PC-9 (cell line): ENCODE measurements around the gene TMSB4X. TPM values are rescaled to one million over a fixed set of nuclear protein-coding genes. Genes with fewer than 3 reads are reported as not detected.

ENCODE experiments used
- BruUV-seq: library from RNA; stranded (reverse); fragments of 400-500 nt; replicated peaks from 2 replicates; lab custom pipeline; 2021; lab: Mats Ljungman, UMichigan
- CTCF ChIA-PET: fragments of 300-600 bp; sonication (Branson Sonifier 250); formaldehyde crosslinking; loops from one replicate; lab custom pipeline; 2022; ENCODE audit warnings: antibody characterized with exemption; lab: Charles Lee
- POLR2A ChIA-PET: fragments of 300-600 bp; sonication (Branson Sonifier 250); formaldehyde crosslinking; loops from one replicate; lab custom pipeline; 2022; ENCODE audit warnings: antibody characterized with exemption; ENCODE audit not compliant: unreplicated experiment; lab: Charles Lee
- DNase-seq, 2 experiments: peaks; one replicate each; pipeline versions ENCODE4 v3.0.0 to v3.0.0-alpha.2; 2015 to 2022; ENCODE audit warnings: mixed read lengths in 1 of 2
- H2AFZ ChIP-seq: fragments of 200-600 bp; sonication (generic); 2 replicates; pipeline ENCODE4 v1.8.1; 2017; ENCODE audit warnings: antibody characterized with exemption
- H3F3A ChIP-seq: fragments of 200-600 bp; sonication (generic); 2 replicates; pipeline ENCODE4 v1.8.1; 2017; ENCODE audit warnings: antibody characterized with exemption, mild to moderate bottlenecking, low read depth; ENCODE audit not compliant: insufficient read depth
- H3K27ac ChIP-seq: fragments of 200-600 bp; sonication (generic); 2 replicates; pipeline ENCODE4 v1.6.1; 2016; ENCODE audit warnings: mixed run types
- H3K27me3 ChIP-seq: fragments of 200-600 bp; sonication (generic); 2 replicates; pipeline ENCODE4 v1.6.1; 2016; ENCODE audit warnings: low read depth, mixed run types; ENCODE audit not compliant: insufficient read depth
- H3K36me3 ChIP-seq: fragments of 200-600 bp; sonication (generic); 2 replicates; pipeline ENCODE4 v1.6.1; 2016; ENCODE audit warnings: low read depth, mixed run types
- H3K4me1 ChIP-seq: fragments of 200-600 bp; sonication (generic); replicated peaks from 2 replicates; pipeline ENCODE4 v1.6.1; 2016; ENCODE audit warnings: mixed run types; ENCODE audit not compliant: insufficient read depth
- H3K4me2 ChIP-seq: fragments of 200-600 bp; sonication (generic); 2 replicates; pipeline ENCODE4 v1.6.1; 2017; ENCODE audit warnings: mixed run types
- H3K4me3 ChIP-seq: fragments of 200-600 bp; sonication (generic); 2 replicates; pipeline ENCODE4 v1.6.1; 2016; ENCODE audit warnings: mixed run types
- H3K79me2 ChIP-seq: fragments of 200-600 bp; sonication (generic); 2 replicates; pipeline ENCODE4 v1.6.1; 2017; ENCODE audit warnings: low read depth, mixed run types
- H3K9me2 ChIP-seq: fragments of 200-600 bp; sonication (generic); 2 replicates; pipeline ENCODE4 v1.8.1; 2017; ENCODE audit warnings: mild to moderate bottlenecking; ENCODE audit not compliant: insufficient read depth
- H3K9me3 ChIP-seq: fragments of 200-600 bp; sonication (generic); 2 replicates; pipeline ENCODE4 v1.8.1; 2016; ENCODE audit warnings: low read depth; ENCODE audit not compliant: insufficient read depth
- H4K20me1 ChIP-seq: fragments of 200-600 bp; sonication (generic); 2 replicates; pipeline ENCODE4 v1.8.1; 2017; ENCODE audit not compliant: insufficient read depth
- CTCF ChIP-seq: fragments of 200-600 bp; sonication (generic); conservative IDR thresholded peaks from 2 replicates; pipeline ENCODE4 v1.6.1; 2017; ENCODE audit warnings: mixed run types, antibody characterized with exemption, mild to moderate bottlenecking, moderate library complexity
- EZH2 ChIP-seq: fragments of 200-600 bp; sonication (generic); IDR thresholded peaks from 2 replicates; pipeline ENCODE4 v1.8.0; 2017; ENCODE audit warnings: antibody characterized with exemption, low read depth
- intact Hi-C: fragments of 100-400 bp; cut with micrococcal nuclease; formaldehyde crosslinking; loops from one replicate; pipeline ENCODE4 v1.10.0; 2022; ENCODE audit not compliant: unreplicated experiment
- total RNA-seq: library from RNA; stranded (reverse); gene quantifications from 2 replicates; pipeline ENCODE4 v1.2.3, GENCODE V29; 2021

The TMSB4X gene
- total RNA-seq, 1 experiment from 2014 or later: 2,589 TPM

DNA sequence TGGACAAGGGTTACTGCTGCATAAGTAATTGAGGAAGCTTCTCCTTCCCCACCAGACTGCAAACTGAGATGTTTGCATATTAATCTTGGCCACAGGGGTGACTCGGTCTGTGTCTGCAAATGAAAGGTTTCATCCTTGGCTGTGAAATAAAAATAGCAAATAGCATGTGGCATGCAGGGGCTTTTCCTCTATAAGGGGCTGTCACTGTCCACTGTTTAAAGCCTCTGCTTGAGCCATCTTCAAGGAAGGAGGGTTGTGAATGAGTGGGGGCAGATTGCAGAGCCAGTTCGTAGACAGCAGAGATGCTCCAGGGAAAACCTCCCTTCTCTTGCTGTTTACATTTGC is 33.3 kb downstream of the TMSB4X start:
- POLR2A ChIA-PET: no interaction called here
- Histone ChIP-seq H3K4me2 (peak overlapping the region; percentile 68), H3F3A (peaks cover 26% of the 10 kb centered on the region), H3K36me3 (no peaks in the 10 kb centered on the region), H3K9me2 (no peaks in the 10 kb centered on the region), H3K27me3 (no peaks in the 10 kb centered on the region), H3K4me3 (no peak overlapping the region), H3K9me3 (no peaks in the 10 kb centered on the region), H4K20me1 (no peaks in the 10 kb centered on the region), H2AFZ (no peak overlapping the region), H3K4me1 (peaks cover 56% of the 10 kb centered on the region), H3K79me2 (no peaks in the 10 kb centered on the region), H3K27ac (peak overlapping the region; percentile 90)
- CTCF ChIA-PET: no interaction called here
- no peak for TF ChIP-seq EZH2
- no peak for TF ChIP-seq CTCF
- BruUV-seq: no TSS peak
- intact Hi-C loops: loop anchor here (2.0 kb wide), 2 partner anchors 21 to 29 kb away; no protein-coding TSS in a partner anchor
- no peak for DNase-seq

DNA sequence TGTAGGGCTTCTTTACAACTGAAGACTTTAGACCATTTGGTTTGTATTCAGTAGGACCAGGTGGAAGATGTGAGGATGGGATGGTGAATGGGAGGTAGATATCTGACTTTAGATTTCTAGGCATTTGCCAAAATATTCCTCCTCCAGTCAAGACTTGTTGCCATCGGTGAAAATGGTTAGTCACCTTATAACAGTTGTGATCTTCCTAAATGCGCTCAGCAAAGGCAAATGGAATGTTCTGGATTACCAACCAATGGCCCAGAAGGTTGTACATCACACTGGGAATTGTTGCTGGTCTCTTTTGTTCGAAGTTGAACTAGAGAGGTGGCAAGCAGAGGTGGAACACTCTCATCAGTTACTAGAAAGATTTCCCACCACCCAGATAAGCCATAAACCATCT is 33.9 kb downstream of the TMSB4X start:
- H3K36me3 ChIP-seq: no peaks in the 10 kb centered on the region
- TF ChIP-seq EZH2: no peak
- TF ChIP-seq CTCF: no peak
- intact Hi-C loops: loop anchor here (2.0 kb wide), 2 partner anchors 20 to 30 kb away; no protein-coding TSS in a partner anchor
- H3K79me2 ChIP-seq: no peaks in the 10 kb centered on the region
- peaks cover 57% of the 10 kb centered on the region for H3K4me1 ChIP-seq
- no peak overlapping the region for H2AFZ ChIP-seq
- H3K9me3 ChIP-seq: no peaks in the 10 kb centered on the region
- H3K27me3 ChIP-seq: no peaks in the 10 kb centered on the region
- BruUV-seq: no TSS peak
- H4K20me1 ChIP-seq: no peaks in the 10 kb centered on the region
- peak overlapping the region; percentile 90 for H3K27ac ChIP-seq
- peaks cover 26% of the 10 kb centered on the region for H3F3A ChIP-seq
- DNase-seq: no peak
- H3K9me2 ChIP-seq: no peaks in the 10 kb centered on the region
- POLR2A ChIA-PET: interaction anchor here (0.7 kb wide), 1 partner anchor 102 kb away, joined by 4 read pairs; no protein-coding TSS in a partner anchor
- no peak overlapping the region for H3K4me3 ChIP-seq
- CTCF ChIA-PET: no interaction called here
- H3K4me2 ChIP-seq: peak overlapping the region; percentile 68; the same call in 1 of the 2 replicates

DNA sequence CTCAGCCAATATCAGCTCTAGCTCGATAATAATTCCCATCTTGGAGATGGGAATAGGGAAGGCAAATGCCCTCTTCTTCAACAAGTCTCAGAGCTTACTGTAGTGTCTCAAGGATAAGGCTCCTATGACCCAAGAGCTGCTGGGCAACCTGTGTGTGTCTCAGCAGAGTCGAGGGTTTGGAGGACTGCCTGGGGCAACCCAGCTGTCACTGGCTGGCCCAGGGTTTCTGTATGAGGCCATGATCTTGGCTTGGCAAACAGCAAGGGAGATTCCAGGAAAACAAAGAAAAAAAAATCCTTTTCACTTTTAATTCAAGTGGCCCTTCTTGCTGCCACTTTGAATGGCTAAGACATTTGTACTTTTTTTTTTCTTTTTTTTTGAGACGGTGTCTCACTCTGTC is 34.4 kb downstream of the TMSB4X start:
- no peak overlapping the region for H3K4me3 ChIP-seq
- DNase-seq: peak; percentile 61 to 68
- H3K36me3 ChIP-seq: no peaks in the 10 kb centered on the region
- H3K4me1 ChIP-seq: peaks cover 57% of the 10 kb centered on the region
- intact Hi-C loops: loop anchor here (2.0 kb wide), 2 partner anchors 20 to 30 kb away; no protein-coding TSS in a partner anchor
- ChIA-PET CTCF (no interaction called here), POLR2A (interaction anchor here (0.7 kb wide), 1 partner anchor 101 kb away, joined by 4 read pairs; no protein-coding TSS in a partner anchor)
- TF ChIP-seq EZH2: no peak
- no peak for TF ChIP-seq CTCF
- H2AFZ ChIP-seq: no peak overlapping the region
- H3K79me2 ChIP-seq: no peaks in the 10 kb centered on the region
- no peak overlapping the region for H3K4me2 ChIP-seq
- no peaks in the 10 kb centered on the region for H4K20me1 ChIP-seq
- H3K27ac ChIP-seq: peak overlapping the region; percentile 90
- no peaks in the 10 kb centered on the region for H3K9me2 ChIP-seq
- H3K27me3 ChIP-seq: no peaks in the 10 kb centered on the region
- no peaks in the 10 kb centered on the region for H3K9me3 ChIP-seq
- H3F3A ChIP-seq: peaks cover 26% of the 10 kb centered on the region
- BruUV-seq: no TSS peak
